Hepatocyte (in vitro differentiated cells): ENCODE results near the gene MASP1.

Source experiments
- CTCF ChIP-seq: fragments of 200-600 bp; sonication (generic); IDR thresholded peaks from 2 replicates; pipeline ENCODE4 v1.5.1; 2016; ENCODE audit warnings: antibody characterized with exemption, mild to moderate bottlenecking; ENCODE audit not compliant: poor library complexity
- EZH2 ChIP-seq: fragments of 200-600 bp; sonication (generic); IDR thresholded peaks from 2 replicates; pipeline ENCODE4 v1.6.1; 2016; ENCODE audit warnings: antibody characterized with exemption, mild to moderate bottlenecking, borderline replicate concordance

GRCh38 chr3:187186375-187186774 lies 105.2 kb downstream of the MASP1 start:
- TF ChIP-seq EZH2, result no peak
- no peak for TF ChIP-seq CTCF
